ENCODE data around the gene KCNAB3.

DNA sequence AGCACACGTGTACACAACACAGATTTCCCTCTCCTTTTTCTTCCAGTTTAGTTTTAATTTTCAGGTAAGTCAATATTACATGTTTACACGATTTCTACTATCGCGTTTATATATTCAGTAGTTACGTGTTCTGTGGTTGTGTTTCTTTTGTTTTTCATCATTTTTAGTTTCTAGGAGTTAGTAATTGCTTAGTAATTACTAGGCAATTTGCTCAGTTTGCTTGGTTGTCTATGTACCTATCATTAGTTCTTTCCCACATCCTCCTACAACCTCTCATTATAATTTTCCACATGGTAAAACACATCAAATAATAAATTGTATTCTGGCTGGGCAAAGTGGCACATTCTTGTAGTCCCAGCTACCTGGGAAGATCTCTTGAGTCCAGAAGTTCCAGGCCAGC, 48.1 kb upstream of the KCNAB3 start:
- TF ChIP-seq POLR2A (IDR thresholded peaks at IDR 0.05; ENCODE audit: low read depth, low read length) (no peak), EZH2 (IDR thresholded peaks at IDR 0.05; ENCODE audit: borderline replicate concordance, low read depth, low read length, severe bottlenecking) (no peak), POLR2AphosphoS5 (IDR thresholded peaks at IDR 0.05; ENCODE audit: insufficient read depth, low read depth, low read length) (no peak), MAX (IDR thresholded peaks at IDR 0.05; ENCODE audit: insufficient read depth, insufficient read length) (no peak), MYC (IDR thresholded peaks at IDR 0.05; ENCODE audit: low read depth, low read length) (no peak)
- TF ChIP-seq, protein P1, sequence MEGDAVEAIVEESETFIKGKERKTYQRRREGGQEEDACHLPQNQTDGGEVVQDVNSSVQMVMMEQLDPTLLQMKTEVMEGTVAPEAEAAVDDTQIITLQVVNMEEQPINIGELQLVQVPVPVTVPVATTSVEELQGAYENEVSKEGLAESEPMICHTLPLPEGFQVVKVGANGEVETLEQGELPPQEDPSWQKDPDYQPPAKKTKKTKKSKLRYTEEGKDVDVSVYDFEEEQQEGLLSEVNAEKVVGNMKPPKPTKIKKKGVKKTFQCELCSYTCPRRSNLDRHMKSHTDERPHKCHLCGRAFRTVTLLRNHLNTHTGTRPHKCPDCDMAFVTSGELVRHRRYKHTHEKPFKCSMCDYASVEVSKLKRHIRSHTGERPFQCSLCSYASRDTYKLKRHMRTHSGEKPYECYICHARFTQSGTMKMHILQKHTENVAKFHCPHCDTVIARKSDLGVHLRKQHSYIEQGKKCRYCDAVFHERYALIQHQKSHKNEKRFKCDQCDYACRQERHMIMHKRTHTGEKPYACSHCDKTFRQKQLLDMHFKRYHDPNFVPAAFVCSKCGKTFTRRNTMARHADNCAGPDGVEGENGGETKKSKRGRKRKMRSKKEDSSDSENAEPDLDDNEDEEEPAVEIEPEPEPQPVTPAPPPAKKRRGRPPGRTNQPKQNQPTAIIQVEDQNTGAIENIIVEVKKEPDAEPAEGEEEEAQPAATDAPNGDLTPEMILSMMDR (IDR thresholded peaks at IDR 0.05; ENCODE audit: extremely low read depth in 1 of 2, insufficient read depth in 1 of 2, low read depth in 1 of 2, low read length in 2 of 2) = no peak
